SKM-1 treated with dmso at 0.1 percent for 144 hours (cell line): ENCODE results near the gene SBF2.

Experiments
- DNase-seq: peaks from one replicate; lab custom pipeline; 2025; ENCODE audit not compliant: unreplicated experiment; lab: John Stamatoyannopoulos, UW

SBF2 gene

GRCh38 chr11:9861860-9862725 is 431.9 kb downstream of the SBF2 start:
- peak; percentile 56 for DNase-seq

GRCh38 chr11:9859554-9860305 is 434.3 kb downstream of the SBF2 start:
- no peak for DNase-seq

GRCh38 chr11:9858822-9859221 is 435.2 kb downstream of the SBF2 start:
- DNase-seq = no peak

- DNase-seq = no peak
Measured at GRCh38 chr11:9858218-9858617, 435.8 kb downstream of the SBF2 start.

- no peak for DNase-seq
Measured at GRCh38 chr11:9855579-9856287, 438.3 kb downstream of the SBF2 start.

- DNase-seq = no peak
Measured at GRCh38 chr11:9853929-9854552, 440.0 kb downstream of the SBF2 start.

GRCh38 chr11:9852465-9852864 is 441.6 kb downstream of the SBF2 start:
- DNase-seq = no peak

- DNase-seq = no peak
Measured at GRCh38 chr11:9851366-9851765, 442.7 kb downstream of the SBF2 start.

- DNase-seq = no peak
Measured at GRCh38 chr11:9850224-9850895, 443.7 kb downstream of the SBF2 start.

- DNase-seq = peak; percentile 42
Measured at GRCh38 chr11:9849389-9849788, 444.6 kb downstream of the SBF2 start.

GRCh38 chr11:9847636-9848035 is 446.4 kb downstream of the SBF2 start:
- no peak for DNase-seq

- DNase-seq = no peak
Measured at GRCh38 chr11:9842923-9843322, 451.1 kb downstream of the SBF2 start.

- no peak for DNase-seq
Measured at GRCh38 chr11:9840460-9841004, 453.5 kb downstream of the SBF2 start.

- DNase-seq = no peak
Measured at GRCh38 chr11:9839550-9839949, 454.5 kb downstream of the SBF2 start.

GRCh38 chr11:9838961-9839360 is 455.1 kb downstream of the SBF2 start:
- no peak for DNase-seq

GRCh38 chr11:9838229-9838628 is 455.8 kb downstream of the SBF2 start:
- DNase-seq = no peak

GRCh38 chr11:9834291-9834690 is 459.7 kb downstream of the SBF2 start:
- no peak for DNase-seq

- no peak for DNase-seq
Measured at GRCh38 chr11:9831122-9831521, 462.9 kb downstream of the SBF2 start.

GRCh38 chr11:9827708-9828107 is 466.3 kb downstream of the SBF2 start:
- DNase-seq = no peak

GRCh38 chr11:9826390-9826789 is 467.6 kb downstream of the SBF2 start:
- DNase-seq = no peak
